Activated CD4-positive, CD25-positive, alpha-beta regulatory T cell (primary cell): ENCODE results near the gene STPG3.
"Not testable (repeated sequence)": the region's sequence is repeated elsewhere in the genome, so short reads cannot be mapped to it uniquely, and the experiment has no call there.

Experiments
- DNase-seq, 4 experiments: peaks; one replicate each; lab custom pipeline; 2025; lab: John Stamatoyannopoulos, UW

Gene STPG3

DNA sequence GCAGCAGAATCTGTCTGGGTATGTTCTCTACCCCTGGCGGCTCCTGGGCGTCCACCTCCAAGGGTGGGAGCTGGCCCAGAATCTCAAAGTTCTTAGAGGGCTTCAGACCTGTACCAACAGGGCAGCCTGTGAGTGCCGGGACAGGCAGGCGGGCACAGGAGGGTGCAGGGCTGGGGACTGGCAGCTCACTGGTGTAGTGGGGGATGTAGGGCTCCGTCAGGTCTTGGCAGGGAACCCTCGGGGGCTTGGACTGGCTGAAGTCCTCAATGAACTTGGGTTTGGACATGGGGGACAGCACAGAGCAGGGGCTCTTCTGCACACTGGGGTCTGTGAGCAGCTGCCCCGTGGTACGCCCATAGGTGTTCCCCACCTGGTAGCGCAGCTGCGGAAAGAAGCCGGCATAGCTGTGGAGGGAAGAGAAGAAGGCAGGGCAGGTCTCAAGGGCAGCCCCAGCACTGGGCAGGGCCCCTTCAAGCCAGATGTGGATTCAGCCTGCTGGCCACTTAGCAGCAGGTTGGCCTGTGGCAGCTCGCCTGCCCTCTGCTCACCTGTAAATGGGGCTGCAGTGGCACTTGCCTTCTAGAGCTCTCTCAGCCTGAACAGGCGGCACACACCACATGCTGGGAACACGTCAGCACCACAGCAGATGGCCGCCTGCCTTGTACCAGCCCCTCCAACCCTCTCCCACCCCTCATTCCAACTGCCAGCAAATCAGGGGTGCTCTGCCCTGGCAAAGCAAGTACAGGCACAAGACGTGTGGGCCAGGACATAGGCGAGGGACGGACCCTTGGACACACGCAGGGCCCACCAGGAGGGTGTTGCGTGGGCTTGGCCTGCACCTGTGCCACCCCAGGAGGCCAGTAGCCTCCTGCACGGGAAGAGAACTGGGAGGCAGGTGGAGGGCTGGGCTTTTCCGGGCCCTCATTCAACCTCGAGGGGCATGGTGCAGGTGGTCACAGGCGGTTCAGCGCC is 5.3 kb upstream of the STPG3 start:
- no peak for DNase-seq

- DNase-seq = no peak
Measured at GRCh38 chr9:137247135-137247915, 3.8 kb upstream of the STPG3 start.

DNA sequence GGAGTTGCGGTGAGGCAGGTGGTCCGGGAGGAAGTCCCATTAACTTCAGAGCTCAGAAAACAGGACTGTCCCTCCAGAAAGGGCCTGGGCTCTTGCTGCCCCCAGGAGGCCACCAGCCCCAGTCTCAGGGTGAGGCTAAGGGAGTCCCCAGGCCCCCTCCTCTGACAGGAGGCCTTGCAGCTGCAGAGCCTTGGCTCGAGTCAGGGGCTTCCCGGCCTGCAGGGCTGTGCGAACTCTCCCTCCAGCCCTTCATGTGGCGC is 3.2 kb upstream of the STPG3 start:
- DNase-seq = no peak

DNA sequence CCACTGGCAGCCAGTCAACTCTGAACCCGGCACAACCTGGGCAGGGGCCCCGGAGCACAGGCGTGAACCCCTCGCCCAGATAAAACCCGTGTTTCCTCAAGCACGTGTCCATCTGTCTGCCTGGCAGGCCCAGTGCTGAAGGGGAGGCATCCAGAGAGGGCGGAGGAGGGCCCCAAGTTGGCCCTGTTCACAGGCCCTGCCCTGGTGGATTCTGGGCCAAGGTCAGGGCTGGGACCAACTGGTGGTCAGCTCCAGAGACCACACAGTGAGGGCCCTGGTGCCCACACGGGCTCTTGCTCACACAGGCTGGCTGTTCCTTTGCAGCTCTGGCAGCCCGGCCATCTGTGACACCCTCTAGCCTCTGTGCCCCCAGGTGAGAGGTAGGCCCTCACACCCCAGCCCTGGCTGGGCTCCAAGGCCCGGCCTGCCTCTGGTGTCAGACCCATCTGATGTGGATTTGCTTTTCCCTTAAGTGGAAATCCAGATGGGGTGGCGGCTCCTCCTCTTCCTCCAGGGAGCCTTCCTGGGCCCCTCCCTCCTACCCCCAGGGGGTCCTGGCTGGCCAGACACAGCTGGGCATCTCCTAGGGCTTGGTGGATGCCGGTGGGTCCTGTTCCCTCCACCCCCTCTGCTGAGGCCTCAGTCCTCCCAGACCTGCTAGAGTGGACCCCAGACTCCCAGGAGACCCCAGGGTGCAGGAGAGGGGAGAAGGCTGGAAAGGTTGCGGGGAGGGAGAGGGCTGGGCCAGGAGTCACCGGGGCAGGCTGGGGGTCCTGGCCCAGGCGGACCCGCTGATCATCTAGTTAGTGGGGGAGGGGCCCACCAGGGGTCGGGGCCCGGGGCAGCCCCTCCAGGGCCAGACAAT is 525 bp upstream of the STPG3 start:
- no peak for DNase-seq

- DNase-seq = no peak
Measured at GRCh38 chr9:137251490-137252268, 593 bp downstream of the STPG3 start.

GRCh38 chr9:137252555-137253506 is 1.7 kb downstream of the STPG3 start:
- DNase-seq = no peak

GRCh38 chr9:137253717-137254623 is 2.9 kb downstream of the STPG3 start:
- no peak for DNase-seq

- peak; percentile 93 to 97 (median 95) for DNase-seq
Measured at GRCh38 chr9:137254624-137255447, 3.8 kb downstream of the STPG3 start, which contains the start of gene NELFB. TSS of gene NELFB (plus strand) at chr9:137255327.

- DNase-seq = peak in 1 of 4 experiments; percentile 42
Measured at GRCh38 chr9:137255448-137256114, 4.5 kb downstream of the STPG3 start.

DNA sequence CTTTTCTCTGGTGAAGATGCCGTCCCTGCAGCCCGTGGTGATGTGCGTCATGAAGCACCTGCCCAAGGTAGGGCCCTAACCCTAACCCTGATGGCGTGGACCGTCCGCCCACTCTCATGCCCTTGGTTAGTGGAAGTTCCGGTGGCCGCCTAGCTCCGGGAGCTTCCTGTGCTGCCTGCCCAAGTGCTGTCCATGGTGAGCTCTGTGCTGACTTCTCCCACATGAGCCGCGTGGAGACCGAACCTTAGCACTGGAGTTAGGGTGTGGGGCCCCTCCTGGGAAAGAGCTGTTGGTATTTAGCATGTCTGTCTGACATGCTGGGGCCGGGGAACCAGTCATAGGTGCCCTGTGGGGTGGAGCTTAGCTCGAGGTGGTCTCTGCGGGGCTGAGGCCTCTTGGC is 5.3 kb downstream of the STPG3 start:
- no peak for DNase-seq

GRCh38 chr9:137256856-137257255 is 5.8 kb downstream of the STPG3 start:
- no peak for DNase-seq

GRCh38 chr9:137262173-137262908 is 11.3 kb downstream of the STPG3 start:
- DNase-seq = not testable (repeated sequence)

- no peak for DNase-seq
Measured at GRCh38 chr9:137262909-137263285, 11.8 kb downstream of the STPG3 start.

DNA sequence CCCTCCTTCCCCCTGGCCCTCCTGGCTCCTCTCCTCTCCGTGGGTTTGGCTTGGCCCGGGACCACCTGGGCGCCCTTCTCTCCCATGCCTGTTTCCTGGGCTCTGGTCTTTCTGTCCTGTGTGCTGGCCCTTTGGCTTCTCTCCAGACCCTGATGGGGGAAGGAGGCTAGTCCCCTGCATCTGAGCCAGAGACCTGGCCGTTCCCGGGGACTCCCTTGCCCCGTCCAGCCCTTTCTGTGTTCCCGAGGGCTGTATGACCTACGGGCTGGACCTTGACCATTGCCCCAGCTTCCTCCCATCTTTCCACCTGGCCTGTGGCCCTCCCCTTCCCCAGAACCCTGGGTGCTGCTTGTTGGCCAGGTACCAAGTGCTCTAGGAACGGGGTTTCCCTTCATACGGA is 12.4 kb downstream of the STPG3 start:
- DNase-seq = no peak

DNA sequence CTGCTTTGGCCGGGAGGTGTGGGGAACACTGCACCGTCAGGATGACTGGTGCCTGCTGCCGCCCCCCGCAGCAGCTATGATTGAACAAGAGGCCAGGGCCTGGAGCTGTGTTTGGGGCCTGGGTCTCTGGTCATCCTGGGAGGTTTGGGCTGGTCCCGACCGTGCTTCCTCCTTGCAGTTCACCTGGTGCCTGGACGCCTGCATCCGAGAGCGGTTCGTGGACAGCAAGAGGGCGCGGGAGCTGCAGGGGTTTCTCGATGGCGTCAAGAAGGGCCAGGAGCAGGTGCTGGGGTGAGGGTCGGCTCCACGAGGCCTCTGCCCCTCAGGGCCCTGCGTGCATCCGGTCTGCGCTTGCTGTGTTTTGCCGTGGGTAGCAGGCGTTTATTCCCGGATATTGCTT is 13.0 kb downstream of the STPG3 start:
- DNase-seq = no peak

- DNase-seq = no peak
Measured at GRCh38 chr9:137265496-137266161, 14.5 kb downstream of the STPG3 start.

- no peak for DNase-seq
Measured at GRCh38 chr9:137266162-137266527, 15.1 kb downstream of the STPG3 start.
